ENCODE results near the gene LEF1.
"Not testable (repeated sequence)": the region's sequence is repeated elsewhere in the genome, so short reads cannot be mapped to it uniquely, and the experiment has no call there.

LEF1 gene

DNA sequence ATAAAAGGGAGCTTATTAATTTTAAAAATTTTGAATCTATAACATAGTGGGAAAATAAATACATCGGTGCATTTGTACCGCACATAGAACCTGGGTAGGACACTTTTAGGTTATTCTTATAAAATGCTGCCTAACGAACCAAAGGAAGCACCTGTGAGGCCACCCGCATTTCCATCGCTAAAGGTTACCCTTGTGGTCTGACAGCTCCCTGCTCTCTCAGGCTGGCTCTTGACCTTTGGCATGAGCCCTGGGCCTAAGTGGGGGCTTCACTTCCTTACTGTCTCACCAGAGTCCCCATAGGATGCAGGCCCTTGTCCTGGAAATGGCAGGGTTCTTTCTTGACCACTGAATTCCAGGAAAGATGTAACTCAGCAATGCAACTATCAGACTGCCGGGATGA, 133.0 kb downstream of the LEF1 start:
- DNase-seq (ENCODE audit: low read depth, low spot score) = no peak

DNA sequence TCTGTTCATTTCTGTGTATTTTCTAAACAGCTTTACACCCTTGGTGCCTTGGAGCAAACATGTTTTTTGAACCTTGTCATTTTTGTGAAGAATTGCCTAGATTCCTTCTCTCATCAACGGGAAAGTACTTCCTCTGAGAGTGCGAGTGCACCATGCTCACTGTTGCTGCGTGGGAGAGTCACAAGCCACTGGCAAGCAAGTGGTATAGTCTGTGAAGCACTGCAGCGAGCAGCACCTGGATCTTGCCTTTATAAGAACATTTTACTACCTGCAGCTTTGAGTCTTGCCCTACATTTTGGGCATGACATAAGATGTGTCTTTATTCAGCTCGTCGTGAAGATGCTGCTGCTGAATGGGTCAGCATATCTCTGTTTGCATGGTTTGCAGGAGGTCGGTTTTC, 134.2 kb downstream of the LEF1 start:
- DNase-seq (ENCODE audit: low read depth, low spot score) = no peak

DNA sequence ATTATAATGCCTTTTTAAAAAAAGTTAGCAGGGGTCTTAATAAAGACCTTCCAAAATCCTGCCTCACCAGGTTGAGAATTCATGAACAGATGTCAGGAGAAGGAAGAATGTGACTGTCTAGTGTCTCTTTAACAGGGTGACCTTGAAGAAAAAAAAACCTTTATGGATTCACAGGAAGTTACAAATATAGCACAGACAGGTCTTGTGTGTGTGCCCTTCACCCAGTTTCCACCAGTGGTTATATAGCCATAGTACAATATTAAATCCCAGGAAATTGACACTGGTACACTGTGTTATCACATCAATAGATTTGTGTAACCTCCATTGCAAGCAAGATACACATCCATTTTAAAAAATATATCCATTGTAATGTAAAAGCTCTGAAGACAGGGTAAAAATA, 135.4 kb downstream of the LEF1 start:
- DNase-seq (ENCODE audit: low read depth, low spot score) = no peak

DNA sequence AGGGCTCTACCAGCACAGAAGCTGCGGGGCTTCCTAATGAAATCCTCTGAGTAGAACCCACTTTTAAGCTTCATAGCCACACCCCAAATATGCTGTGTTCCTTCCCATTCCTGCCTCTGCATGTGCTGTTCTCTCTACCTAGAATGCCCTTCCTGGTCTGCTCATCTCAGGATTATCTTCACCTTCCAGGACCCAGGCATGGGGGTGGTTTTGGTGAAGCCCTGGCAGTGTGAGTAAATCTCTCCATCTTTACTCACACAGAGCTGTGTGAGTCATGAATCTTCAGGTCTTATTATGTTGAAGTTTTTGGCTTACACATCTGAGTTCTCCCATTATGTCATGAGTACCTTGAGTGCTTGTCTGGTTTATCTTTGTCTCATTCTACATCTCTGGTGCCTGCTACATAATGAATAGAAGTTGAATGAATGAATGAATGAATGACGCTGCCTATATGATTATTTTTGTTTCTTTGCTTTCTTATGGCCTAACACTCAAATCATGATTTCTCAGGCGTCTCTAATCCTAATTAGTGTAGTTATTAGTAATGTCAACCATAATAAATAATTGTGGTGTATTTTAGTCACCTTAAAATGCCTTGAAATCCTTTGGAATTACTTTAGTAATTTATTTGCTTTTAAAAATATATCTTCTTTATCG, 137.2 kb downstream of the LEF1 start:
- no peak for DNase-seq (ENCODE audit: low read depth, low spot score)

DNA sequence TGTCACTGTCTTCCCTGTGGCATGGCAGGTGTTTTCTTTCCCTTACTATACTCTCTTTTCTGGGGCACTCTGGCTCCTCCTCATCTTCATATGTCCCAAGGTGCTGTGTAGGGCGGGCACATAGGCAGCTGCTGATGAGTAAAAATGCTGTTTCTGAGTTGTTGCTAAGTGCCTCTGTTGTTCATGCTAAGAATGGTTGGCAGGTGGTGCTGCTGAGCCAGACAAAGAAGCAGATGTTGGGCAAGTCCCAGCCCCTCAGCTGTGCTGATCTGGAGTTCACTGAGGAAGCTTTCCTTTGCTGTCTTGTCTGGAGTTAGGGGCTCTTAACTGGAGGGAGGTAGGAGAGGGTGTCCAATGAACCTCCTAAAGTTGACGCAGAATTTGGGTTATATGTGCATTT, 138.4 kb downstream of the LEF1 start:
- peak; percentile 8 for DNase-seq (ENCODE audit: low read depth, low spot score)

DNA sequence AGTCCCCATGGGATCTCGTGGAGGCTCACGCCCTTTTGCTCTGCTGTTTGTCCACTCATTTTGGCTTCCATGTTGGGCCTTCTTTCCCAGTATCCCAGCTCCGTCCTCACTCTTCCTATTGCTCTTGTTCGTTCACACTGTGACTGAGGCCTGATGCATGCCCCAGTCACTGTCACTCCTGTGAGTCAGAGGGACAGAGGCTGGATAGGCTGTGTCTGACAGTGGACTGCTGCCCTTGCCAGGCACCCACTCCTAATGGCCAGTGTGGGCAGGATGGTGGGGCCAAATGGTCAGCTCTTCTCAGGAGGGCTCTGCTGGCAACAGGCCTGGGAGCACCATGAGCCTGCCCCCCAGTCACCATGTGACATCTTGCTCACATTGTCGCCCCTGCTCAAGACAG, 139.0 kb downstream of the LEF1 start:
- DNase-seq (ENCODE audit: low read depth, low spot score) = no peak

DNA sequence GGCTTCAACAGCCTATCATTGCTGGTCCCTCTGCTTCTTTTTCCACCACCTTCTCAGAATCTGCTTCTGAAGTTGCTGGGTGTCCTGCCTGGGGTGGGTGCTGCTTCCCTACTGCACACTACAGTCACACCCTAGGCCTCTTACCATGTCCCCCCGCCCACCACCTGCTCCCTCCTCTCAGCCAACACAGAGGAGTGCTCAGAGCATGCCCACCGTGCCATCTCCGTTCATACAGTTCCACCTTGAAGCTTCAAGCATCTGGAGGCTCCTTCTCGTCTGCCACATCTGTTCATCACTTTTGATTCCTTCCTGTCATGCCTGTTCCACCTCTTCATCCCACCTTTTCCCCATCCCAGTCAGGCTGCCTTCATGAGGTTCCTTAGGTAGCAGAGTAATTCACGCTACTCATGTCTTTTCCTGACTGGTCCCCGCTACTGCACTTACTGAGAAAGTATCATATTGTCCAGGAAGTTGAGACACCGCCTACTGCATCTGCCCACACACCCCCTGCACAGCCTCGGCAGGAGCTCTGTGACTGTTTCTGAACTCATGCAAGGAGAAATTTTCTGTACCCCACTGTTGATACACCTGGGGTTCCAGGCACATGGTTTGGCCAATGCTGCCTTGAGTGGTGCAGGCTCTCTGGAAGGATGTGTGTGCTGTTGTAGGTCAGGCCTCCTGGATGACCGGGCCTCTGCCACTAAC, 139.6 kb downstream of the LEF1 start:
- DNase-seq (ENCODE audit: low read depth, low spot score) = no peak

DNA sequence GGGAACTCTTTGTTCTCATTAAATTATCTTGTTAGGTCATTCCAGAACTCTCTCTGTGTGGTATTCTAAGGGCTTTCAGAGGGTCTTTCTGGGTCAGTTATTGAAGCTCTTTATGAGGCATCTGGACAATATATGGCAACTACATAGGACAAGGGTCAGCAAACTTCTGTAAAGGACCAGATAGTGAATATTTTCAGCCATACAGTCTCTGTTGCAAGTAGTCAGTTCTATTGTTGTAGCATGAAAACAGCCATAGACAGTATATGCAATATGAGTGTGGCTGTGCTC, 143.9 kb downstream of the LEF1 start:
- no peak for DNase-seq (ENCODE audit: low read depth, low spot score)

DNA sequence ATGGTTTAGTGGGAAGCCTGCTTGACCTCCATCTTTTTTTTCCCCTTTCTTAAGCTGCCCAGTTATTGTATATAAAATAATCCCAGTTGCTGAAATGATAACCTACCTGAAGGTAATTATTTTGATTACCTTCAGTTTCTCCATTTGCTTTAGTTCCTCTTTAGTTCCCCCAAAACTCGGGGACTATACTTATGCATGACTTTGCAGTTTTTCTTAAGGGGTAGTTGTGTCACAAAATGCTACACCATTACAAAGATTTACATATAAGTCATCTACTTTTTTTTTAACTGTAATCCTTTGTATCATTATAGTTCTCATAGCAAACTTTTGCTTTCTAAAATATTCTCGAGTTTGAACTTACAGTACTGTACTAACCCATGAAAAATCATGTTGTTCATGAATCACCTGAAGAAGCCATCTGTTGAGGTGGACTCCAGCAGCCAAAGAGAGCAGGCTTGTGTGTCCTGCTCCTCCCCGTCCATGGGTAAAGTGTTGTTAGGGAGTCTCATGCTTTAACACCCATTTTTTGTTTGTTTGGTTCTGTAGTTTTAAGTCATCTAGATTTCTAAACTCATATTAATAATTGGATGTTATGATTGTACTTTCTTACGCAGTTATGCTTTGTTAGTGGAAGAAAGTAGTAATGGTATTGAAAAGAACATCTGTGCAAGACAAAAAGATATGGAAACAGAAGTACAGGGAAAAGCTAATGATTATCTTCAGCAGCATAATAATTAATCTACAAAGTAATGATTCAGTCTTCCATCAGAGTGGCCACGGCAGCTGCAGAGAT, 144.5 kb downstream of the LEF1 start:
- DNase-seq (ENCODE audit: low read depth, low spot score) = no peak

DNA sequence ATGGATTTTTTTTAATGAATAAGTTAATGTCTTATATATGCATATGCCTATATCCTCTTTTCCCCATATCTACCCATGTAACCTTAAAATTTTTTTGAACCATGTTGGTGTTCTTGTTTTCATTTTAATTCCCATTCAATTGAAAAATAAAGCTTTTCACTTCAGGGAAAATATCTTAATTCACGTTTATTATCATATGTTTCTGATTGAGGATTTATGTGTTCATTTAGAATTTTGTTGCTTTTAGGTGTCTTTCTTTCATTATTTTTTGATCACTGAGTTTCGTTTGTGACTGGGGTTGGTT, 149.9 kb downstream of the LEF1 start:
- DNase-seq (ENCODE audit: low read depth, low spot score) = no peak

DNA sequence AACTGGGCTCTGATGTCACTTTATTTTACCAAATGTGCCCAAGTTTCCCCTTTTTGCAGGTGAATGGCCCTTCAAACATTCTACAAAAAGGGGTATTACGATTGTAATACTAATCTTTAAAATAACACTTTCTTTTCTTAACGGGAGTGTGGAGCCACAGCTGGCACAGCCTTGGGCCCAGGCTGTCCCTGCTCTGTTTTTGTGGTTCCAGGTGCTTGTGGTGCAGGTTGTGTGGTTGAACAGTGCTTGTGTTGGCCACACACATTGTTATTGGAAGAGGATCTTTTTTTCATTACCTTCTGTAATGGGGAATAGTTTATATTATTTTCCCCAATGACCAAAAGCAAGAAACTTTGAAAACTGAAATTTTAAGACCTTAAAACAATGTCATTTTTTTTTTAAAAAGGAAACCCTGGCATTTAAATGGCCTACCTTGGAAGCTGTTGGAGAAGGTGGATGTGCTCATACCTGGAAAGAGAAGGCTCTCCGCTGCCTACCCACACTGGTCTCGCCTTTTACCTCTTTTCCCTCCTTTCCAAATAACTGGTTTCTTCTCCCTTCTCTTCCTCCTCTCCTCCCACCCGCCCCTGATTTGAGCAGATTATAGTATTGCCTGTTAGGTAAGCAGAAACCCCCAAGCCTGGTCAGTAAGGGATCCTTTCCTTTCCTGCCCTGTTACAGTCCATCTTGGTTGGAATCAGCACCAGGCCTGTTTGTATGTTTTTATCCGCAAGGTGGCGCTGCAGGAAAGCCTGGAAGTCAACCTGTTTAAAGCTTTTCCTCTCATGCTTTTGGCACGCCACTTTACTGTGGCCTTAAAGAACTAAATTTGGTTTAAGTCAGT, 150.5 kb downstream of the LEF1 start:
- DNase-seq (ENCODE audit: low read depth, low spot score) = peak; percentile 41

DNA sequence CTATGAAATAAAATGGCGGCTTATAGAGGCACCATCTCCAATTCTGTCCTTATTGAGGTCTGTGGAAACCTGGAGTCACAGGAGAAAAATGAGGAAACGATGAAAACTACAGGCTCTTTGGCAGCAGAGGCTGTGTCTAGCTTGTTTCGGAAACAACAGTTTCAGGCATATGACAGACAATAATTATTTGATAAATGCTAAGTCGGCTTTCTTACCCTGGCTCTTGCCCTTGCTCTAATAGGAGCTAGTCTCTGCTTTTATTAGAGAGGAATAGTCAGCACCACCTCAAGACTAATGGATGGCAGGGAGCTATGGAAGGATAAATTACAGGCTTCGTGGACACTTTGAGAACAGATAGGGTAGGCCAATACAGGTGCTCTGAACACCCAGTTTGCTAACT, 154.8 kb downstream of the LEF1 start:
- no peak for DNase-seq (ENCODE audit: low read depth, low spot score)

DNA sequence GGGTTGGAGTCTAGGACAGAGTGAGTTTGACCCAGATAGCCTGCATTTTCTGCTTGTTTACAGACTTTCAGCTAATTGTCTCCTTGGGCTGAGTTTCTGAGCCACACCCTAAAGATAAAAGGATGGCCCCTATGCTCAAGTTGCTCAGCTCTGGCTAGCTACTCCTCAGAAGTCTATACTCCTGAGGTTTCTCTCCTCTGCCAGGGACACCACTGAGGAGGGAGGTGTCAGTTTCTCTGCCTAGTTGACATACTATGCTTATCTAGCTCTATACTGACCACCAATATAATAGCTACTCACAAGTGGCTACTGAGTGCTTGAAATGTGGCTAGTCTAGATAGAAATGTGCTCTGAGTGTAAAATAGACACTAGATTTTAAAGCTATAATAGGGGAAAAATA, 155.4 kb downstream of the LEF1 start:
- no peak for DNase-seq (ENCODE audit: low read depth, low spot score)

DNA sequence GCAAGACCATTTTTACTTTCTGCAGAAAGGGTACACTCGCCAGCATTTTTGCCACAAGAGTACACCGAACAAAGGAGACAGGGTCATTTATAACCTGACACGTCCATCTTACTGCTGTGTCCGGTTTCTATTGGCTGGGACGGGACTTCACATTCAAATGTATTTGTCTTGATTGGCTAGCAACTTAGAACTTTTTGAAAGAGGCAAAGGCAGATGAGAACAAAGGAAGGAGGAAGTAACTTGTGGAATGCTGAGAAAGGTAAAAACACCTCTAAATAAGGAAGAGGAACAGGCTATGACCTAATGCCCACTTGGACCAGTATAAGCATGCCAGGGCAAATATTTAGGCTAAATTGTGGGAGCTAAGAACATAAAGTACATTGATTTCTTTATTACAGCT, 156.3 kb downstream of the LEF1 start:
- not testable (repeated sequence) for DNase-seq (ENCODE audit: low read depth, low spot score)

DNA sequence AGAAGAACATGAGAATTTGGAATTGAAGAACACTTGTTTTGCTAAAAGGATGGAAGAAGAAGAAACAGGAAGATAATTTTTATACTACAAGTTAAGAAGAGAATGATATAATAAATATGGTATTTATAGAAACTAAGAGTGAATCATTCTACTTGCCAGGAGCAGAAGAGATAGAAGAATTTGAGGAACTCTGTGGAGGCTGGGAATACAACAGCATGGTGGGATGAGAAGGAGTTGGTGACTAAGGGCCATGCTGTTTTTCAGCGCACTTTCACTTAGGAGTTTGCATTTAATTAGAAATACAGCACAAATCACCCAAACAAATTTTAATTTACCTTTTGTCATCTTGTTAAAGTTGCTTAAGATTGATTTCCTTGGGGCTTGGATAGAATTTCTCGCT, 158.6 kb downstream of the LEF1 start:
- DNase-seq (ENCODE audit: low read depth, low spot score) = no peak

DNA sequence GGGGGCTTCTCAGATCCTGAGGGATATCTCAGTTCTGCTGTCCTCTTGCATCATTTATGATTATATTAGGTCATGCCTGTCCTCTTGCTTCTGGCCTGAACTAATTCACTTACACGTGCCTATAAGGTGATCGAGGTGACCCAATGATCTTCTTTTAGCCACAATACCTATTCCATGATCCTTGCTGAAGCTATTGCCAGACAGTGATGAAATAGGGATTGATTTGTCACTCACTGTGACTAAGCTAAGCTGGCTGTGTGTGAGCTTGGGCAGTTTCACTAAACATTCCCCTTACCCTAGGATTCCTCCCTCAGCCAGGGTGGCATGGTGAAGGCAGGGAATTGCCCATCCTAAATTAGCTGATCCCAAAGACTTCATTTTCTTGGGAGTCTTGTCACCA, 160.0 kb downstream of the LEF1 start:
- DNase-seq (ENCODE audit: low read depth, low spot score) = no peak

DNA sequence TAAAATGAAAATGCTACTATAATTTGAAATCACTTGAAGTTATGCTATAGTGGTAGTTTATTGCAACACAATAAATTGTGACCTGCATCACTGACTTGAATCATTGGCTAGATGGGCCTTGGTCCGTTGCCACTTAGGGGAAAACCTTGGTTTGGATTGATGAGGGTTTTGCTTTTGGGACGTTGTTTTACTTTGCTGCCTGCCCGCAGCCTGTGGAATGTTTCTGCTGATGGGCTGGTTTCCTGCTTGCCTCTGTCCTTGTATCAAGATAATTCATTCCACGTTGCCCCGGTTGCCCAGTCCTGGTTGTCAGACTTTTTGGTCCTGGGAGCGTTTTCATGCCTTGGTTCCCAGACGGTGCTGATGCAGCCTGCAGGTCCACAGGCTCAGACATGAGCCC, 160.7 kb downstream of the LEF1 start:
- DNase-seq (ENCODE audit: low read depth, low spot score) = no peak

DNA sequence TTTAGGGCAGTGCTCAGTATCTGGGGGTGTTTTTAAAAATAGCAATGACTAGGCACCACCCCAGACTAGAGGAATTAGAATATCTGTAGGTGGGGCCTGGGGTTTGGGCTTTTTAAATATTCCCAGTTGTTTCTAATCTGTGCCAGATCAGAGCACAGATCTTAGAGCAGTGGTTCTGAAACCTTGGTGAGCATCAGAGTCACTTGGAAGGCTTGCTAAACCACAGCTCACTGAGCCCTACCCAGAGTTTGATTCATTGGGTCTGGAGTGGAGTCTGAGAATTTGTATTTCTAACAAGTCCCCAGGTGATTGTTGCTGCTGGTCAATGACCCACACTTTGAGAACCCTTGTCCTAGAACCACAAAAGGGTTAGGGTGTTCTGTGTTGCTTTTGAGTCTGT, 162.4 kb downstream of the LEF1 start:
- no peak for DNase-seq (ENCODE audit: low read depth, low spot score)

DNA sequence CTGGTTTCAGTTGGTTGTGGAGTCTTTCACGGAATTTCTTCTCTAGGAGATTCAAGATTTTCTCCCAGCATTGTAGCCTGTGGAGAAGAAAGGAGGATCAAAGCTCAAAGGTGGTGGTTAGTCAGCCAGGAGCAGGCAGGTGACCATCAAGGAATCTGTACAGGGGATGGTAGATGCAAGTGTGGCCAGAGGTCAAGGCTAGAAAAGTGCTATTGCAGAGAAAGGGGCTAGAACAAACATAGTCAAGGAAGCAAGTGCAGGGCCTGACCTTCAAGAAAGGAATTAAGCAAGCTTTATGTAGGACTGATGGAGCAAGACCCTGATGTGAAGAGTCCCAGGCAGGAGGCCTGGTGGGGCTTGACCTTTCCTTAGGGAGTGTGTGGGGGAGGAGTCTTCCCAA, 162.9 kb downstream of the LEF1 start:
- no peak for DNase-seq (ENCODE audit: low read depth, low spot score)

DNA sequence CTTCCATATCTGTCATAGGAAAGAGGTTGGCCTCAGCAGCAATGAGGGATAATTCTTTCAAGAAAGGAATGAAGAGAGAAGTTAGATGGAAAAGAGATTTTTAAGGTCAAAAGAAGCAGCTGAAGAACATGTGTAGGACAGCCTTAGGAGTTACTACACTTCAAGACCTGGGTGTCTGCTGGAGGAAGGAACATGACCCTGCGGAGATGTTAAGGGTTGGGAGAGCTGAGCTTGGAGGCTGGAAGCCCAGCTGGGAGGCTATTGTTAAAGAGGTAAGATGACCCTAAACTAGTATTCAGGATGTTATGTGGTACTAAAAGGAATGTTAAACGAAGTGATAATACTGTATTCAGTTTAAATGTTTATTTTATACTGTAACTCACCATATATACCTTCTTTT, 164.1 kb downstream of the LEF1 start:
- DNase-seq (ENCODE audit: low read depth, low spot score) = no peak

DNA sequence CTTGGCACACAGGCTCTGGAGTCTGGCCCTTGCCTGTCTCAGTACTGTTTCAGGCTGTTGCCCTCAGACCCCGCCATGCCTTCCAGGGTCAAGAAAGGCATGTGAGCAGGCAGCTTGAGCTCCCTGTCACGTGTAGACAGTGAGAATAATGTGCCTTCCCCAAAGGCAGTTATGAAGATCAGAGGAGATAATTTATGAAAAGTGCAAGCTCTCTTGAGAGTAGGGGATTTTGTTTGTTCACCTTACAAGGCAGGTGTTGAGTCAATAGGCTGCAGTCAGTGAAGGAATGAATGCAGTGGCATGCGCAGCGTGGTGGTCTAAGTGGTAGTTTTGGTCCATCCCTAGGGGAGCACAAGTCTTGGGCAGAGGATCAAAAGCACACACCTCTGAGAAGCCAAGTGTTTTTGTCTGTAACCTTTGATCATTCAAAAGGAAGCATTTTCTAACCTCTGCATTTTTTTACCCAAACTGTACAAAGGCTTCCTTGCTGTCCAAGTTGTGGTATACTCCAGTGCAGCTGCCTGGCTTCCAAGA, 164.7 kb downstream of the LEF1 start:
- no peak for DNase-seq (ENCODE audit: low read depth, low spot score)

DNA sequence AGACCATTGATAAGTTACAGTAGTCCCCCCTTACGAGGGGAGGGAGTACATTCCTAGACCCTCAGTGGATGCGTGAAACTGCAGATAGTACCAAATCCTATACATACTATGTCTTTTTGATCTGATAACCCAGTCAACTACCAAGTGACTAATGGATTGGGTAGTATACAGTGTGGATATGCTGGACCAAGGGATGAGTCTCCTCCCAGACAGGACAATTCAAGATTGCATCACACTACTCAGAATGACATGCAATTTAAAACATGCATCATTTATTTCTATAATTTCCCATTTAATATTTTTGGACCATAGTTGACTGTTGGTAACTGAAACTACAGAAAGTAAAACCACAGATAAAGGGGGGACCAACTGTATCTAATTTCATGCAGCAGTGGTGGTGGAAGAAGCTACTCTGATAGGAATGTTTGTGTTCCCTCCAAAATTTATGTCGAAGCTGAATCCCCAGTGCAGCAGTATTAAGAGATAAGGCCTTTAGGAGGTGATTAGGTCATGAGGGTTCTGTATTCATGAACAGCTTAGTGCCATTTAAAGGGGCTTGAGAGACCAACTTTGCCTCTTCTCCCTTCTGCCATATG, 167.1 kb downstream of the LEF1 start:
- DNase-seq (ENCODE audit: low read depth, low spot score) = no peak

Measured in brain pericyte (primary cell).